NCI-H345 treated with DMSO at 0.1 percent for 48 hours (cell line): Measurements from ENCODE around the gene RPH3AL.
"Not testable (repeated sequence)": the region's sequence is repeated elsewhere in the genome, so short reads cannot be mapped to it uniquely, and the experiment has no call there.

Experiments
- DNase-seq: peaks from one replicate; lab custom pipeline; 2025; ENCODE audit not compliant: unreplicated experiment; lab: John Stamatoyannopoulos, UW

The RPH3AL gene

GRCh38 chr17:182050-182751 lies 170.4 kb downstream of the RPH3AL start:
- no peak for DNase-seq

DNA sequence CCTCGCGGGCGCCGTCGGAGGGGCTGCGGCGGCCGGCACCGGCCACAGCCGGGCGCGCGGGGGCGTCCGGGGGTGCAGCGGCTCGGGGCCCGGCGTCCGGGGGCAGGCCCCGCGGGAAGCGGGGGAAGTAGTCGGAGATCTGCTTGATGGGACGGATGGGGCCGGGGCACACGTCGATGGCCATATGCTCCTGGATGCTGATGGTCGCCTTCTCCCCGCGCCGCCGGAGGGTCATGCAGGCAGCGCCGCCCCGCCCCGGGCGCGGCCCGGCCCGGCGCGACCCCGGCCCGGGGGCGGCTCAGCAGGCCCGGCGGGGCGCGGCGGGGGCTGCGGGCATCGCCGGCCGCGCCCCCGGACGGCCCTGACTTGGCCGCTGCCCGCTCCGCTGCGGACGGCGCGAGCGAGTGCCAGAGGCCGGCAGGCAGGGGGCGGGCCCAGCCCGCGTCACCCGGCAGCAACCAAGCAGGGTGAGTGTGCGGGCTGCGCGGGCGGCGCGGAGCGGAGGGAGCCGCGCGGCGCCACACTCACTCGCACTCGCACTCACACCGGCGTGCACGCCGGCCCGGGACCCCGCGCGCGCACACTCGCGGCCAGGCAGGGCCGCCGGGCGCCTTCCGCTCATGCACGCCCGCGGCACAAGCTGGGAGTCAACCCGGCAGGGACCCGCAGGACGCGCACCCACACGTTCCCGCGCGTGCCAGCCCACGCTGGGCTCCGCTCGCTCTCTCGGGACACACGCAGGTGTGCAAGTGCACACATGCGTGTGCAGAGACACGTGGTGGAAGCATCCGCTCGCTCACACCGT lies 171.2 kb downstream of the RPH3AL start, which contains the start of gene DOC2B:
Gene DOC2B (minus strand): TSS at position 406 of the 805 bp plus-strand sequence. CDS start 171 bp downstream, at position 235.
- DNase-seq = no peak

GRCh38 chr17:180381-181244 lies 172.0 kb downstream of the RPH3AL start:
- no peak for DNase-seq

DNA sequence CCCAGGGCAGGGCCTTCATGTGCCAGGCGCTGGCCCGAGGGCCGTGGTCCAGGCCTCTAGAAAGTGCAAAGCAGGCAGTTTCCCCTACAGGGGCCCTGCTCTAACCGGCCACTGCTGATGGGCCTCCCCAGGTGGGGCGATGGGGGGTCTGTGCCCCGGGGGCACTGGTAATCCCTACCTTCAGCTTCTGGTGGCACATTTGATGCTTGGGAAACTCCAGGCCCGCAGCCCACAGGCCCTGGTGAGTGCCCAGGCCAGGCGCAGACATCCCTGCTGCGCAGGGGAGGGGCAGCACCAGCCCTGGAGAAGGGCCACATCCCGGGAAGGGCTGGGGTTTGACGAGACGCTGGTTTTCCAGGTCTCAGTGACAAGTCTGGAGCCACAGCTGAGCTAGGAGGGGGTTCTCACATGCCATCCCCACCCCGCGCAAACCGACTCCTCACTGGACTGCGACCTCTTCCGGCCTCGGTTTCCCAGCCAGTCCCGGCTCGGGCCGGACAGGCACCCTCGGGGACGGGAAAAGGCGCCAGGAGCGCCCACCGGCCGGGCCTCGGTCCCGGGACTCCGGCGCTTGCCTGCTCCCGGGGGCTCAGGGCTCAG lies 172.7 kb downstream of the RPH3AL start:
- no peak for DNase-seq

GRCh38 chr17:179066-179432 lies 173.6 kb downstream of the RPH3AL start:
- no peak for DNase-seq

DNA sequence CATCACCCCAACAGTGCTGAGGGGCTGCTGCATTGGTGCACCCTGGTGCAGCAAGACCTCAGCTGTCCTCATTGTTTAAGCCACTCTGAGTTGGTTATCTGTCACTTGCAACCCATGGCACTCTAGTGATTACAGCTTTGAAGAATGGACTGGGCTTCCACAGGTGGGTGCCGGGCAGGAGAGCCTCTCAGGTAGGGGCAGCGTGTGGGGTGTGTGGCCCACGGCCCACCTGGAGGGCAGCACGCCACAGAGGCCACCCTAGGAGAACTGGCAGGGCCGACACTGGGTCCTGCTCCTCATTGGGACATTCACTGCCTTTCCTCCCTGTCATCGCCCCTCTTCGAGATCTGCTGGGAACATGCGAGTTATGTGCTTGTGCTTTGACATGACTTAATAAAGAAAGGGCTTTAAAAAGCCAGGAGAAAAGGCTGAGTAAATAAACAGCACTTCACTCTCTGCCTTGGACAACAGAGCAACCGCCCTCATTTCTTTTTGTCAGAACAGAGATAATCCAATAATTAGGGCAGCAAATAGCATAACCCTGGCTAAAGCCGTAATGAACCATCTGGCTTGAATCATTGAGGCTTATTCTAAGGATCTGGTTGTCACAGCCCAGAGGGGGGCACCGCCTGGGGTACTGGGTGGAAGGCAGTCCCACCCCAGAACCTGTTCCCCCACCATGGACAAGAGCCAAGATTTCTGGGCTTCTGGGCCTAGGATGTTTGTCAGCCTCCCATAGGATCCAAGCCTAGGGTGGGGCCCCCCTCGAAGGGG lies 174.1 kb downstream of the RPH3AL start:
- DNase-seq = no peak

GRCh38 chr17:177762-178161 lies 174.8 kb downstream of the RPH3AL start:
- no peak for DNase-seq

DNA sequence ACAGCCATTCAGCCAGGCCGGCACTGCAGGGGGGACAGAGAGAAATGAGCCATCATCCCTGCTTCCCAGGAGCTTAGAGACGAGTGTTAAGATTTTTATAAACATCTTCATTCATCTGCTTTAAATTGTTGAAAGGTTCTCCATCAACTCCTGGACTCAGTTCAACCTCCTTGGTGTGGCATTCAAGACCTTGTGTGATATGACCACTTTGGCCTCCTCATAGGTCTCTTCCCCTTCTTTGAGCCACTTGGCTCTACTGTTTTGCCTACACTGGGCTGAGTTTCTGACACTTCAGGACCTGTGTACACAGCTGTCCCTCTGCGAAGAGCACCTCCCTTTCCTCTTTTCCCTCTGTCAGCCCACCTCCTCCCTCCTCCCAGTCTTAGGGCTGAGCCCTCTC lies 175.5 kb downstream of the RPH3AL start:
- no peak for DNase-seq

GRCh38 chr17:173166-173911 lies 179.3 kb downstream of the RPH3AL start:
- DNase-seq = no peak

DNA sequence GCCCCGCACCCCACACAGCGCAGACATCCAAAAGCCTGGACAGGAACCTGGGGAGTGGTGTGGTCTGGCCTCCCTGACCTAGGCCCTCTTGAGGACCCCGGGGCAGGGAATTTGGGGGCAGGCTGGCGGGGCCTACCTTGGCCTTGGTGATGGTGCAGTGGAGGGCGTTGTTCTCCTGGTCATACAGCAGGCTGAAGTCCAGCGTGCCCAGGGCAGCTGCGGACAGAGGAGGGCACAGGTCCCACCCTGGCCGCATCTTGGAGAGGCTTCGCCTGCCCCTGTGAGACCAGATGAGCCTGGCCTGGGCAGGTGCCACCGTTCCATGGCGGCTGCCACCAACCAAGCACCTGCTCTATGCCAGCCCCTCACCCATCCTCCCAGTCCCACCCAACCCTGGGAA lies 180.2 kb downstream of the RPH3AL start:
- DNase-seq = no peak

- DNase-seq = no peak
Observed at GRCh38 chr17:171871-172270, 180.7 kb downstream of the RPH3AL start.

DNA sequence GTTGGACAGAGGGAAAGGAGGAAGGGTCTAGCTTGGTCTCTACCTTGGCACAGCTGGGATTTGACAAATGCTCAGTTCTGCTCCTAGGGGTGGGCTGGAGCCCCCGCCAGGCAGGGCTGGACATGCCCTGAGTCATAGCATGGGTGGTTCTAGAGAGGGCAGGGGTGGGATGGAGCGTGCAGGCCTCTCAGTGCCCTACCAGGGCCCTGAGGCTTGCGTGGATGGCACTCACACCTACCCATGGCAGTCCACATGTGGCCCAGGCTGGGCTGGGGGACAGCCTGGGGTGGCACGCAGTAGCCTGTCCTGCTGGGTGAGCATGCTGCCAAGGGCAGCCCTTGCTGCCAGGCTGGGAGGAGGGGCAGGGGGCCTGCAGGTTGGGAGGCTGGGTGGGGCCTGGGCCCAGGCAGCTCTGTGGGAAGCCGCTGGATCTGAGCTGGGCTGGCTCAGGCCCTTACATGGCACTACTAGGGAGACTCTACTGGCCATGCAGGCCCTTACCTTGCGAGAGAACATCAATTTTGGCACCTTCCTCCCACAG lies 182.4 kb downstream of the RPH3AL start:
- DNase-seq = no peak

GRCh38 chr17:168614-169013 lies 184.0 kb downstream of the RPH3AL start:
- DNase-seq = not testable (repeated sequence)

DNA sequence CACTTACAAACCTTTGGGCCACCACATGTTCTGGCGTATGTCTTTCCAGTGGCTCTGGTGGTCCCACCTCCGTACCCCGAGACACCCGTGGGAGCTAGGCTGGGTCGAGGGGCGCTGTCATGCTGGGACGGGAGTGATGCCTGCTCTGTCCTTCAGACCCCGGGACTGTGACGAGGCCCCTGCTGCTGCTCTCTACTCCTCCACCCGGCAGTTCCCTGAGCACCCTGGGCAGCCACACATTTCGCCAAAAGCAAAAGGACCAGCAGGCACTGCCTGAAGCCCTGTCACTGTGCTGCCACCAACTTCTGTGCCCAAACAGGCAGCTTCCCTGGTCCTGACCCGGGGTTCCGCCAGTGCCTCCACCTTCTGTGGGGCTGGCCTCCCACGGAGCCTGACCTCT lies 186.7 kb downstream of the RPH3AL start:
- no peak for DNase-seq

- DNase-seq = no peak
Observed at GRCh38 chr17:164303-165235, 188.0 kb downstream of the RPH3AL start.

DNA sequence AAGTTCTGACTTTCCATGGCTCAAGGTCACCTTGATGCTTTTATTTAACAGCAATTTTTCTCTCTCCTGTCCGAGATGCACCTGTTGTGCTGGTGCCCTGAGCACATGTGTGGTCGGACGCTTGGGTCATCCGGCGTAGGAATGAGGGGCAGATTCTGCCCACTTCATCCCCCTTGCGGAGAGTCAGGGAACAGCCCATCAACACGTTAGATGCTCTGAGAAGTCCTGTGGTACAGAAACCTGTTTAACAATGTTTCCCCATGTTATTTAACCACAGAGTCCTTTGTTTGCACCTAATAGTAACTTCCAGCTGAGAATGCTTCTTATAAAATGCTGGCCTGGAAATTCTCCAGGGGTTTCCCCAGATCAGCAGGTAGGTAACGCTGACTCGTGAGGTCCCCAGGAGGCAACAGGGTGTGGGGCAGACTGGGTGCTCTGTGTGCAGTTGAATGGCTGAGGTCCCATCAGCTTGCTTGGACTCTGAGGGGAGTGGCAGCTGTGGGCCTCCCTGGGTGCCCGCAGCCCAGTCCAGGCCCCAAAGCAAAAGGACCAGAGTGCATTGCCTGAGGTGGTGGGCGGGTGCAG lies 189.0 kb downstream of the RPH3AL start:
- DNase-seq = no peak

DNA sequence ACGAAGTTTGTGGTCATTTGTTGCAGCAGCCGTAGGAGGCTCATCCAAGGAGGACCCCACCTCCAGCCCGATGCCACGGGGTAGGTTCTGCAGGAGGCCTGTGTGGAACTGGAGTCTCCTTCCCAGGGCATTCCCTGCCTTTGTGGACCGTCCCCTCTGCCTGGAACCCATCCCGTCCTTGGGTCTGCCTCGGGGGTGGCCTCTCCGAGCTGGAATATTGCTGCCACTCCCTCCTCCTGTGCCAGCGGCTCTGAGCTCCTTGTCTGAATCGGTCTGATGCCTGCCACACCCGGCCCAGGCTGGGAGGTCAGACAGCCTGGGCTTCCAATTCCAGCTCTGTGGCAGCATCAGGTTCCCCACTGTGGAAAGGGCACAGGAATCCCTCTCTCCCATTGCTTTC lies 189.9 kb downstream of the RPH3AL start:
- DNase-seq = no peak
